NB4 (cell line): ENCODE measurements around the gene C2orf68.

Experiments
- MYC ChIP-seq: IDR thresholded peaks from 2 replicates; pipeline ENCODE4 v1.6.1; 2011; ENCODE audit warnings: low read depth, low read length
- POLR2A ChIP-seq: IDR thresholded peaks from 2 replicates; pipeline ENCODE4 v1.6.1; 2011; ENCODE audit warnings: mild to moderate bottlenecking; ENCODE audit not compliant: insufficient read length; ENCODE audit errors: extremely low read depth
- TF ChIP-seq, protein P1 (sequence below): IDR thresholded peaks from one replicate; pipeline ENCODE4 v1.5.1; 2012; ENCODE audit warnings: low read depth, low read length
- TF ChIP-seq, protein P2 (sequence below): IDR thresholded peaks from 2 replicates; pipeline ENCODE4 v1.6.1; 2011; ENCODE audit warnings: low read depth, low read length

DNA sequence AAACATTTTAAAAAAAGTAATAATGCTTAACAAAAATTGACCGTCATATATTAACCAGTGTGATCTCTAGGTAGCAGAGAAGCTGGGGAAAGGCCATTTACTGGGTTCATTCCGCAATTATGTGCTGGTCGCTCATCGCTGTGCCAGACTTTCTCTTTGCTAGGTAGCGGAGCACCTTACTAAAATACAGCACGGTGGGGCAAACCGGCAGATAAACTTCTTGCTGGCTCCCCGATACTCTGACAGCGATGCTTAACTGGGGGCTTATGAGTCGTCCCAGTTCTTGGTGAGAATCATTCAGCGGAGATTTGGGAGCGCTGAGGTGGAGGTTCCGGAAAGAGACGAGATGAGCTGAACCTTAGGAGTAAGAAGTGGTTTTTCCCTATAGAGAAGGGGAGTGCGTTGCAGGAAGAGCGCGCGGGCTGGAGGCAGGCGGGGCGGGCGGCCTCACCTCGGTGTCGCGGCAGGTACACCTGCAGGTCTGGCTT lies 605 bp downstream of the C2orf68 start:
- no peak for TF ChIP-seq POLR2A
- TF ChIP-seq, protein P1, sequence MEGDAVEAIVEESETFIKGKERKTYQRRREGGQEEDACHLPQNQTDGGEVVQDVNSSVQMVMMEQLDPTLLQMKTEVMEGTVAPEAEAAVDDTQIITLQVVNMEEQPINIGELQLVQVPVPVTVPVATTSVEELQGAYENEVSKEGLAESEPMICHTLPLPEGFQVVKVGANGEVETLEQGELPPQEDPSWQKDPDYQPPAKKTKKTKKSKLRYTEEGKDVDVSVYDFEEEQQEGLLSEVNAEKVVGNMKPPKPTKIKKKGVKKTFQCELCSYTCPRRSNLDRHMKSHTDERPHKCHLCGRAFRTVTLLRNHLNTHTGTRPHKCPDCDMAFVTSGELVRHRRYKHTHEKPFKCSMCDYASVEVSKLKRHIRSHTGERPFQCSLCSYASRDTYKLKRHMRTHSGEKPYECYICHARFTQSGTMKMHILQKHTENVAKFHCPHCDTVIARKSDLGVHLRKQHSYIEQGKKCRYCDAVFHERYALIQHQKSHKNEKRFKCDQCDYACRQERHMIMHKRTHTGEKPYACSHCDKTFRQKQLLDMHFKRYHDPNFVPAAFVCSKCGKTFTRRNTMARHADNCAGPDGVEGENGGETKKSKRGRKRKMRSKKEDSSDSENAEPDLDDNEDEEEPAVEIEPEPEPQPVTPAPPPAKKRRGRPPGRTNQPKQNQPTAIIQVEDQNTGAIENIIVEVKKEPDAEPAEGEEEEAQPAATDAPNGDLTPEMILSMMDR: no peak
- no peak for TF ChIP-seq MYC
- TF ChIP-seq, protein P2, sequence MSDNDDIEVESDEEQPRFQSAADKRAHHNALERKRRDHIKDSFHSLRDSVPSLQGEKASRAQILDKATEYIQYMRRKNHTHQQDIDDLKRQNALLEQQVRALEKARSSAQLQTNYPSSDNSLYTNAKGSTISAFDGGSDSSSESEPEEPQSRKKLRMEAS: no peak
